VCaP (cell line): ENCODE results near the gene HECA.
"Not testable (repeated sequence)": the region's sequence is repeated elsewhere in the genome, so short reads cannot be mapped to it uniquely, and the experiment has no call there.

Experiments
- H3K27ac ChIP-seq: fragments of 450-650 bp; 2 replicates; pipeline ENCODE4 v1.5.1; 2017
- CTCF ChIP-seq: fragments of 450-650 bp; conservative IDR thresholded peaks from 2 replicates; pipeline ENCODE4 v1.5.1; 2017; ENCODE audit warnings: mild to moderate bottlenecking, moderate library complexity

The HECA gene

GRCh38 chr6:139137706-139138105 lies 2.8 kb downstream of the HECA start:
- H3K27ac ChIP-seq: no peak overlapping the region
- no peak for TF ChIP-seq CTCF

GRCh38 chr6:139140854-139141253 lies 6.0 kb downstream of the HECA start:
- H3K27ac ChIP-seq: not testable (repeated sequence)

GRCh38 chr6:139142262-139142661 lies 7.4 kb downstream of the HECA start:
- no peak for TF ChIP-seq CTCF
- H3K27ac ChIP-seq: no peak overlapping the region

GRCh38 chr6:139143111-139143510 lies 8.2 kb downstream of the HECA start:
- no peak for TF ChIP-seq CTCF

GRCh38 chr6:139144490-139145085 lies 9.7 kb downstream of the HECA start:
- TF ChIP-seq CTCF: no peak
- H3K27ac ChIP-seq: no peak overlapping the region

More at GRCh38 chr6:139143111-139143510, 8.2 kb downstream of the HECA start:
- no peak overlapping the region for H3K27ac ChIP-seq

- H3K27ac ChIP-seq: no peak overlapping the region
- no peak for TF ChIP-seq CTCF
Observed at GRCh38 chr6:139145661-139146060, 10.8 kb downstream of the HECA start.

- TF ChIP-seq CTCF: no peak
- no peak overlapping the region for H3K27ac ChIP-seq
Observed at GRCh38 chr6:139146317-139146726, 11.4 kb downstream of the HECA start.

GRCh38 chr6:139147628-139148027 lies 12.7 kb downstream of the HECA start:
- TF ChIP-seq CTCF: no peak
- no peak overlapping the region for H3K27ac ChIP-seq
